Prostate gland (tissue), 2 donors: ENCODE data around the gene DEPDC4. TPM values are rescaled to one million over a fixed set of nuclear protein-coding genes. Genes with fewer than 3 reads are reported as not detected.
"Not testable (repeated sequence)": the region's sequence is repeated elsewhere in the genome, so short reads cannot be mapped to it uniquely, and the experiment has no call there.

ENCODE experiments used
- DNase-seq: peaks from one replicate; pipeline ENCODE4 v3.0.0-alpha.2; 2019; ENCODE audit warnings: low spot score
- H3K27ac ChIP-seq, 2 donors: fragments of 200-600 bp; sonication (generic); 2 replicates each; pipeline ENCODE4 v1.5.1; 2017 to 2019
- H3K27me3 ChIP-seq: fragments of 200-600 bp; sonication (generic); replicated peaks from 2 replicates; pipeline ENCODE4 v1.5.1; 2019; ENCODE audit not compliant: insufficient read depth
- H3K36me3 ChIP-seq, 2 donors: fragments of 200-600 bp; sonication (generic); 1 replicate in 1 of 2; 2 replicates in 1 of 2; pipeline versions ENCODE4 v1.5.1 to v1.8.1; 2017 to 2019
- H3K4me1 ChIP-seq: fragments of 200-600 bp; sonication (generic); replicated peaks from 2 replicates; pipeline ENCODE4 v1.5.1; 2019
- H3K4me3 ChIP-seq, 2 donors: fragments of 200-600 bp; sonication (generic); 2 replicates each; pipeline ENCODE4 v1.5.1; 2017 to 2019
- H3K9me3 ChIP-seq: fragments of 200-600 bp; sonication (generic); 2 replicates; pipeline ENCODE4 v1.5.1; 2017
- CTCF ChIP-seq, 4 experiments: fragments of 200-600 bp in 2 of 4; fragments of 450-650 bp in 2 of 4; sonication (generic) in 2 of 4; IDR thresholded peaks; 1 replicate in 3 of 4; 2 replicates in 1 of 4; pipeline ENCODE4 v1.5.1; 2016 to 2019; ENCODE audit warnings: antibody characterized with exemption in 4 of 4, mild to moderate bottlenecking in 2 of 4, moderate library complexity in 2 of 4
- POLR2A ChIP-seq: fragments of 450-650 bp; IDR thresholded peaks from one replicate; pipeline ENCODE4 v1.6.1; 2016; ENCODE audit warnings: antibody characterized with exemption, mild to moderate bottlenecking
- POLR2AphosphoS5 ChIP-seq: sonication (generic); formaldehyde crosslinking; IDR thresholded peaks from one replicate; pipeline ENCODE4 v1.6.1; 2017; ENCODE audit warnings: antibody characterized with exemption
- WGBS: methylation state at CpG from one replicate; pipeline ENCODE4 v1.1.5; 2018; 5-methylcytosine and 5-hydroxymethylcytosine counted together
- intact Hi-C: fragments of 100-400 bp; cut with DNase I; formaldehyde crosslinking; loops from one replicate; pipeline ENCODE4 v1.14.2; 2022
- total RNA-seq, 2 donors: library from RNA; depleted of rRNA; stranded (reverse); fragments of >200 nt; gene quantifications; one replicate each; pipeline ENCODE4 v1.1.0, GENCODE V29; 2016

The DEPDC4 gene
- total RNA-seq, 2 donors from 2014 or later, result 5.5 to 18.0 TPM

- H3K36me3 ChIP-seq, result no peaks in the 10 kb centered on the region
- no peaks in the 10 kb centered on the region for H3K27me3 ChIP-seq
- TF ChIP-seq CTCF (IDR thresholded peaks at IDR 0.05) (peak in 3 of 4 experiments; percentile 57 to 81 (median 73)), POLR2AphosphoS5 (no peak), POLR2A (no peak)
- WGBS, result 33% methylated on average over 7 of the region's 7 CpGs
- DNase-seq, result peak; percentile 17
- peak overlapping the region; percentile 39 to 42 for H3K27ac ChIP-seq
- H3K9me3 ChIP-seq, result no peaks in the 10 kb centered on the region
- H3K4me3 ChIP-seq, result no peak overlapping the region
- no peaks in the 10 kb centered on the region for H3K4me1 ChIP-seq
- intact Hi-C loops, result loop anchor here (2.0 to 10.0 kb wide), 2 partner anchors 318 to 500 kb away; no protein-coding TSS in a partner anchor
These were observed 32.1 kb downstream of the DEPDC4 start for GRCh38 chr12:100234591-100235304.

GRCh38 chr12:100234166-100234565, 32.7 kb downstream of the DEPDC4 start:
- Histone ChIP-seq H3K4me3 (no peak overlapping the region), H3K4me1 (no peaks in the 10 kb centered on the region), H3K9me3 (no peaks in the 10 kb centered on the region), H3K27ac (peak overlapping the region; percentile 39 to 42), H3K27me3 (no peaks in the 10 kb centered on the region), H3K36me3 (no peaks in the 10 kb centered on the region)
- no peak for TF ChIP-seq POLR2A
- intact Hi-C loops, result loop anchor here (2.0 to 10.0 kb wide), 2 partner anchors 319 to 501 kb away; no protein-coding TSS in a partner anchor
- WGBS, result 32% methylated on average over 3 of the region's 3 CpGs
- DNase-seq, result no peak

GRCh38 chr12:100231873-100232272, 35.0 kb downstream of the DEPDC4 start:
- H3K4me3 ChIP-seq, H3K27ac ChIP-seq, H3K27me3 ChIP-seq, H3K9me3 ChIP-seq, DNase-seq, H3K4me1 ChIP-seq, H3K36me3 ChIP-seq: not testable (repeated sequence)
- intact Hi-C loops, result loop anchor here (10.0 kb wide), 1 partner anchor 503 kb away; no protein-coding TSS in a partner anchor
- WGBS, result 61% methylated on average over 3 of the region's 3 CpGs

GRCh38 chr12:100229876-100230275, 37.0 kb downstream of the DEPDC4 start:
- intact Hi-C loops, result loop anchor here (10.0 kb wide), 1 partner anchor 505 kb away; no protein-coding TSS in a partner anchor
- H3K36me3 ChIP-seq, result no peaks in the 10 kb centered on the region
- H3K27me3 ChIP-seq, result no peaks in the 10 kb centered on the region
- no peaks in the 10 kb centered on the region for H3K9me3 ChIP-seq
- peak overlapping the region; percentile 40 to 65 for H3K27ac ChIP-seq
- TF ChIP-seq POLR2AphosphoS5, result peak; percentile 76
- TF ChIP-seq POLR2A, result no peak
- TF ChIP-seq CTCF (IDR thresholded peaks at IDR 0.05), result peak in 2 of 4 experiments; percentile 12 to 29
- H3K4me3 ChIP-seq, result no peak overlapping the region
- H3K4me1 ChIP-seq, result no peaks in the 10 kb centered on the region
- WGBS, result 46% methylated on average over 4 of the region's 4 CpGs
- DNase-seq, result peak; percentile 87

- WGBS, result 89% methylated on average over 5 of the region's 5 CpGs
- intact Hi-C loops, result no loop called here
- Histone ChIP-seq H3K9me3 (no peaks in the 10 kb centered on the region), H3K4me1 (no peaks in the 10 kb centered on the region), H3K27me3 (no peaks in the 10 kb centered on the region), H3K4me3 (no peak overlapping the region), H3K36me3 (no peaks in the 10 kb centered on the region), H3K27ac (peak overlapping the region; percentile 40 to 65)
- DNase-seq, result peak; percentile 12
- TF ChIP-seq POLR2A (no peak), POLR2AphosphoS5 (peak; percentile 10), CTCF (IDR thresholded peaks at IDR 0.05) (peak in 2 of 4 experiments; percentile 27 to 45)
These were observed 37.7 kb downstream of the DEPDC4 start for GRCh38 chr12:100229036-100229635.
